ENCODE data around the gene TYW3. TPM values are rescaled to one million over a fixed set of nuclear protein-coding genes. Genes with fewer than 3 reads are reported as not detected.

Gene TYW3, protein sequence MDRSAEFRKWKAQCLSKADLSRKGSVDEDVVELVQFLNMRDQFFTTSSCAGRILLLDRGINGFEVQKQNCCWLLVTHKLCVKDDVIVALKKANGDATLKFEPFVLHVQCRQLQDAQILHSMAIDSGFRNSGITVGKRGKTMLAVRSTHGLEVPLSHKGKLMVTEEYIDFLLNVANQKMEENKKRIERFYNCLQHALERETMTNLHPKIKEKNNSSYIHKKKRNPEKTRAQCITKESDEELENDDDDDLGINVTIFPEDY
- total RNA-seq (2022; extraction: Qiagen RNA extraction): 14.7 to 20.5 TPM (median 18.2 TPM) in 5 replicates

GRCh38 chr1:74732960-74733603, at the start of gene TYW3, which contains the start of gene CRYZ:
TYW3 (plus strand) TSS chr1:74733152; CDS start chr1:74733245, 93 bp downstream.
CRYZ (minus strand) TSS chr1:74733050; CDS start chr1:74724821, 8,229 bp downstream.

Other genes with a start within 250 kb of the TYW3 start
- not detected in 5 replicates for gene LRRC53, start 220.5 kb upstream of the TYW3 start, total RNA-seq (2022; extraction: Qiagen RNA extraction)
- not detected in 5 replicates for gene ERICH3, start 59.4 kb upstream of the TYW3 start, total RNA-seq (2022; extraction: Qiagen RNA extraction)
- 78.6 to 93.9 TPM (median 84.4 TPM) in 5 replicates for gene CRYZ, start 102 bp upstream of the TYW3 start, total RNA-seq (2022; extraction: Qiagen RNA extraction)